IMR-90 (cell line): Measurements from ENCODE around the gene ZNF503. TPM values are rescaled to one million over a fixed set of nuclear protein-coding genes. Genes with fewer than 3 reads are reported as not detected.

ENCODE experiments used
- ATAC-seq: fragments of 200-7000 bp; cut with Tn5 transposase; 2 replicates; pipeline ENCODE4 v1.9.1; 2020; ENCODE audit warnings: low read depth, mild to moderate bottlenecking, moderate library complexity
- BruUV-seq: library from RNA; stranded (reverse); fragments of 400-500 nt; replicated peaks from 2 replicates; lab custom pipeline; 2021; lab: Mats Ljungman, UMichigan
- CTCF ChIA-PET: fragments of 300-600 bp; formaldehyde crosslinking; extraction: SDS; loops from one replicate; lab custom pipeline; 2021; ENCODE audit warnings: antibody characterized with exemption; lab: Yijun Ruan, JAX
- POLR2A ChIA-PET: fragments of 300-600 bp; sonication (Branson Sonifier 250); formaldehyde crosslinking; loops from one replicate; lab custom pipeline; 2022; ENCODE audit warnings: antibody characterized with exemption; ENCODE audit not compliant: unreplicated experiment; lab: Charles Lee
- DNase-seq: peaks from one replicate; pipeline ENCODE4 v3.0.0; 2013
- H2AFZ ChIP-seq: replicated peaks from 2 replicates; pipeline ENCODE3; 2013; ENCODE audit warnings: low read length, mild to moderate bottlenecking; ENCODE audit not compliant: poor library complexity
- H2AK5ac ChIP-seq: 2 replicates; pipeline ENCODE4 v1.6.1; 2013; ENCODE audit warnings: low read depth, low read length, inconsistent platforms
- H2AK9ac ChIP-seq: replicated peaks from 2 replicates; pipeline ENCODE3; 2013; ENCODE audit warnings: mild to moderate bottlenecking, low read depth, low read length, moderate library complexity; ENCODE audit not compliant: poor library complexity
- H2BK120ac ChIP-seq: 2 replicates; pipeline ENCODE4 v1.6.1; 2013; ENCODE audit warnings: low read depth, low read length, inconsistent platforms
- H2BK15ac ChIP-seq: 3 replicates; pipeline ENCODE4 v1.6.1; 2013; ENCODE audit warnings: low read depth, low read length, inconsistent platforms
- H2BK20ac ChIP-seq: 2 replicates; pipeline ENCODE4 v1.6.1; 2013; ENCODE audit warnings: low read depth, mild to moderate bottlenecking, inconsistent platforms, low read length, moderate library complexity
- H2BK5ac ChIP-seq: 2 replicates; pipeline ENCODE4 v1.6.1; 2013; ENCODE audit warnings: mild to moderate bottlenecking, low read depth, low read length, inconsistent platforms; ENCODE audit not compliant: poor library complexity, severe bottlenecking
- H3K14ac ChIP-seq: replicated peaks from 2 replicates; pipeline ENCODE4 v1.6.1; 2013; ENCODE audit warnings: low read depth, low read length, inconsistent platforms
- H3K18ac ChIP-seq: 2 replicates; pipeline ENCODE4 v1.6.1; 2013; ENCODE audit warnings: low read depth, low read length, control low read depth
- H3K23ac ChIP-seq: 2 replicates; pipeline ENCODE4 v1.6.1; 2013; ENCODE audit warnings: low read depth, low read length, inconsistent platforms
- H3K27ac ChIP-seq: 2 replicates; pipeline ENCODE4 v1.5.1; 2013; ENCODE audit warnings: mild to moderate bottlenecking, control low read depth, low read length; ENCODE audit not compliant: insufficient read depth
- H3K27me3 ChIP-seq: 2 replicates; pipeline ENCODE4 v1.6.1; 2013; ENCODE audit warnings: low read length; ENCODE audit not compliant: control insufficient read depth, insufficient read depth
- H3K36me3 ChIP-seq: 2 replicates; pipeline ENCODE4 v1.6.1; 2013; ENCODE audit warnings: low read length, mixed read lengths; ENCODE audit not compliant: control insufficient read depth, insufficient read depth
- H3K4ac ChIP-seq: 2 replicates; pipeline ENCODE4 v1.6.1; 2013; ENCODE audit warnings: low read depth, low read length, inconsistent platforms
- H3K4me1 ChIP-seq: 2 replicates; pipeline ENCODE4 v1.6.1; 2013; ENCODE audit warnings: low read length, mixed read lengths; ENCODE audit not compliant: control insufficient read depth, insufficient read depth
- H3K4me2 ChIP-seq: 2 replicates; pipeline ENCODE4 v1.6.1; 2013; ENCODE audit warnings: low read depth, mild to moderate bottlenecking, control low read depth, low read length, moderate library complexity
- H3K4me3 ChIP-seq: 2 replicates; pipeline ENCODE4 v1.5.1; 2013; ENCODE audit warnings: low read depth, mild to moderate bottlenecking, control low read depth, low read length, moderate library complexity; ENCODE audit not compliant: insufficient read depth
- H3K56ac ChIP-seq: 2 replicates; pipeline ENCODE4 v1.6.1; 2013; ENCODE audit warnings: low read length, inconsistent platforms; ENCODE audit not compliant: insufficient read depth; ENCODE audit errors: extremely low read depth
- H3K79me1 ChIP-seq, 2 experiments: 2 replicates each; pipeline ENCODE4 v1.6.1; 2013; ENCODE audit warnings: low read length in 2 of 2, inconsistent platforms in 1 of 2, low read depth in 1 of 2
- H3K9ac ChIP-seq: 2 replicates; pipeline ENCODE4 v1.6.1; 2013; ENCODE audit warnings: low read depth, low read length, control low read depth
- H3K9me1 ChIP-seq: 2 replicates; pipeline ENCODE4 v1.6.1; 2013; ENCODE audit warnings: low read length, inconsistent platforms; ENCODE audit not compliant: insufficient read depth
- H3K9me3 ChIP-seq: 2 replicates; pipeline ENCODE4 v1.6.1; 2013; ENCODE audit warnings: low read length; ENCODE audit not compliant: control insufficient read depth, insufficient read depth
- H4K20me1 ChIP-seq: 2 replicates; pipeline ENCODE4 v1.6.1; 2013; ENCODE audit warnings: low read length, inconsistent platforms; ENCODE audit not compliant: insufficient read depth
- H4K5ac ChIP-seq: 2 replicates; pipeline ENCODE4 v1.6.1; 2013; ENCODE audit warnings: mild to moderate bottlenecking, low read depth, low read length, control low read depth
- H4K8ac ChIP-seq, 2 experiments: 2 replicates each; pipeline ENCODE4 v1.6.1; 2013; ENCODE audit warnings: low read depth in 2 of 2, low read length in 2 of 2, control low read depth in 1 of 2, inconsistent platforms in 1 of 2
- H4K91ac ChIP-seq: 2 replicates; pipeline ENCODE4 v1.6.1; 2013; ENCODE audit warnings: low read depth, low read length, inconsistent platforms; ENCODE audit not compliant: insufficient read depth
- CHD1 ChIP-seq: IDR thresholded peaks from 2 replicates; pipeline ENCODE4 v1.6.1; 2012; ENCODE audit warnings: low read depth, low read length, improper control_type of control experiment
- WGBS, 2 experiments: methylation state at CpG; one replicate each; pipeline versions ENCODE4 v1.1.5 to v1.1.7; 2013; ENCODE audit warnings: missing lambda C conversion rate in 2 of 2; ENCODE audit not compliant: insufficient read length in 1 of 2; ENCODE audit errors: extremely low coverage in 2 of 2; 5-methylcytosine and 5-hydroxymethylcytosine counted together
- dilution Hi-C: fragments of 300-500 bp; cut with HindIII; formaldehyde crosslinking; loops from one replicate; pipeline ENCODE4 v1.14.3; 2018; ENCODE audit warnings: low sequenced_read_pairs; ENCODE audit not compliant: unreplicated experiment
- in situ Hi-C: fragments of 300-500 bp; cut with MboI; formaldehyde crosslinking; loops from 3 replicates; pipeline ENCODE4 v1.14.3; 2019; ENCODE audit warnings: low sequenced_read_pairs, inconsistent platforms, mixed read lengths
- intact Hi-C: fragments of 100-400 bp; cut with micrococcal nuclease; formaldehyde crosslinking; loops from 2 replicates; pipeline ENCODE4 v1.10.0; 2022
- polyA plus RNA-seq, 3 experiments: library from polyadenylated mRNA; depleted of rRNA; stranded (reverse); fragments of >200 nt; gene quantifications; 2 replicates each; pipeline ENCODE4 v1.2.3, GENCODE V29; 2012; ENCODE audit warnings: low replicate concordance in 1 of 3
- total RNA-seq: library from RNA; depleted of rRNA; stranded (reverse); fragments of >200 nt; gene quantifications from 2 replicates; pipeline ENCODE4 v1.2.3, GENCODE V29; 2012

Gene ZNF503
- total and polyA plus RNA-seq, 2 of the 4 experiments (the other 2 are of a cell fraction): 0.36 to 5.8 TPM

- WGBS, 2 experiments: 90% methylated on average over 4 of the region's 5 CpGs; no CpG with 5 or more reads in 1 of the 2 experiments
Measured at GRCh38 chr10:75432176-75432575, 30.6 kb upstream of the ZNF503 start.

More at GRCh38 chr10:75432176-75432575, 30.6 kb upstream of the ZNF503 start:
- Histone ChIP-seq H3K4me2 (no peak overlapping the region), H2BK120ac (no peak overlapping the region), H3K79me1 (no peaks in the 10 kb centered on the region), H3K4me1 (peaks cover 6% of the 10 kb centered on the region; the same call in 1 of the 2 replicates), H3K14ac (no peak overlapping the region), H3K9me3 (no peaks in the 10 kb centered on the region), H3K56ac (no peak overlapping the region), H2BK20ac (no peak overlapping the region), H2AFZ (no peak overlapping the region), H3K27me3 (peaks cover 25% of the 10 kb centered on the region), H3K23ac (no peak overlapping the region), H3K18ac (no peak overlapping the region), H4K91ac (no peak overlapping the region), H2BK5ac (no peak overlapping the region), H2AK5ac (no peak overlapping the region), H2BK15ac (no peak overlapping the region), H4K20me1 (no peaks in the 10 kb centered on the region), H4K8ac (no peak overlapping the region), H2AK9ac (no peak overlapping the region), H3K9ac (no peak overlapping the region), H3K36me3 (no peaks in the 10 kb centered on the region), H3K9me1 (no peaks in the 10 kb centered on the region), H3K4ac (no peak overlapping the region), H3K4me3 (no peak overlapping the region), H4K5ac (no peak overlapping the region), H3K27ac (no peak overlapping the region)
- TF ChIP-seq CHD1: no peak
- ChIA-PET CTCF (no interaction called here), POLR2A (no interaction called here)
- DNase-seq (no peak), ATAC-seq (no peak)
- in situ Hi-C loops: no loop called here
- intact Hi-C loops: no loop called here
- BruUV-seq: no TSS peak
- dilution Hi-C loops: no loop called here
